DOHH2 (cell line): ENCODE results near the gene PKIG.

Experiments used
- EZH2phosphoT487 ChIP-seq: fragments of 200-600 bp; sonication (generic); IDR thresholded peaks from 2 replicates; pipeline ENCODE4 v1.6.1; 2017; ENCODE audit warnings: borderline replicate concordance, mild to moderate bottlenecking, antibody characterized with exemption, low read length, moderate library complexity, mixed read lengths
- TF ChIP-seq, protein P1 (sequence below): fragments of 200-600 bp; sonication (generic); IDR thresholded peaks from one replicate; pipeline ENCODE4 v1.5.1; 2014; ENCODE audit warnings: antibody characterized with exemption, mild to moderate bottlenecking, low read depth, low read length; ENCODE audit not compliant: poor library complexity, severe bottlenecking

DNA sequence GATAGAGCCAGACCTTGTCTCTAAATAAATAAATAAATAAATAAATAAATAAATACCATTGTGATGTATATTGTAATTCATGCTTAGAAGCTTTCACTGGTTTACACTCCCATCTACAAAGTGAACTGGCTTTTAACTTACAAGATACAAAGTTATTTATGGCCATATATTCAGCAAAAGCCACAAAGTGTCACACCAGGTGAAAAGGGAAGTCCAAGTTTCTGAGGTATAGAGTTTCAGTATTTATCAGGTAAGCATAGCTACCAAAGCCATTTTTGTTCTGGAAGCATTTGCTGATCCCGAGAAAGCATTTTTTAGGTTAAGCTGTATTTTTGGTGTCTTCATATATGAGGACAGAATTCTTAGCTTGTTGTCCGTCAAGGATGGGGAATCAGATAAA is 22.1 kb upstream of the PKIG start:
- TF ChIP-seq, protein P1, sequence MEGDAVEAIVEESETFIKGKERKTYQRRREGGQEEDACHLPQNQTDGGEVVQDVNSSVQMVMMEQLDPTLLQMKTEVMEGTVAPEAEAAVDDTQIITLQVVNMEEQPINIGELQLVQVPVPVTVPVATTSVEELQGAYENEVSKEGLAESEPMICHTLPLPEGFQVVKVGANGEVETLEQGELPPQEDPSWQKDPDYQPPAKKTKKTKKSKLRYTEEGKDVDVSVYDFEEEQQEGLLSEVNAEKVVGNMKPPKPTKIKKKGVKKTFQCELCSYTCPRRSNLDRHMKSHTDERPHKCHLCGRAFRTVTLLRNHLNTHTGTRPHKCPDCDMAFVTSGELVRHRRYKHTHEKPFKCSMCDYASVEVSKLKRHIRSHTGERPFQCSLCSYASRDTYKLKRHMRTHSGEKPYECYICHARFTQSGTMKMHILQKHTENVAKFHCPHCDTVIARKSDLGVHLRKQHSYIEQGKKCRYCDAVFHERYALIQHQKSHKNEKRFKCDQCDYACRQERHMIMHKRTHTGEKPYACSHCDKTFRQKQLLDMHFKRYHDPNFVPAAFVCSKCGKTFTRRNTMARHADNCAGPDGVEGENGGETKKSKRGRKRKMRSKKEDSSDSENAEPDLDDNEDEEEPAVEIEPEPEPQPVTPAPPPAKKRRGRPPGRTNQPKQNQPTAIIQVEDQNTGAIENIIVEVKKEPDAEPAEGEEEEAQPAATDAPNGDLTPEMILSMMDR: no peak
- no peak for TF ChIP-seq EZH2phosphoT487
